ENCODE measurements around the gene MYO3A.

MYO3A gene

GRCh38 chr10:26081459-26081858, 147.4 kb downstream of the MYO3A start:
- Histone ChIP-seq H3K4me1 (ENCODE audit: control insufficient read depth, low read length) (no peaks in the 10 kb centered on the region), H3K4me3 (ENCODE audit: low read length) (no peak overlapping the region), H3K4me2 (ENCODE audit: low read length) (no peak overlapping the region), H3K27ac (ENCODE audit: low read depth, low read length) (no peak overlapping the region), H3K27me3 (ENCODE audit: control insufficient read depth, low read length) (no peaks in the 10 kb centered on the region), H4K20me1 (ENCODE audit: control insufficient read depth, insufficient read depth, low read depth, low read length) (no peaks in the 10 kb centered on the region), H3K79me2 (ENCODE audit: control insufficient read depth, low read length) (no peaks in the 10 kb centered on the region), H3K9me2 (replicated peaks; ENCODE audit: control insufficient read depth, low read length) (no peaks in the 10 kb centered on the region), H3K9me3 (ENCODE audit: control insufficient read depth, insufficient read depth, low read length) (no peaks in the 10 kb centered on the region), H3F3A (ENCODE audit: control insufficient read depth, insufficient read depth) (no peaks in the 10 kb centered on the region), H3K36me3 (ENCODE audit: control insufficient read depth, low read length) (no peaks in the 10 kb centered on the region)
- TF ChIP-seq EZH2phosphoT487 (IDR thresholded peaks at IDR 0.05; ENCODE audit: borderline replicate concordance, low read length) (no peak), CTCF (IDR thresholded peaks at IDR 0.05; ENCODE audit: low read depth, low read length, poor library complexity, severe bottlenecking) (no peak)

GRCh38 chr10:26085549-26085948, 151.5 kb downstream of the MYO3A start:
- Histone ChIP-seq H3K4me3 (ENCODE audit: low read length) (no peak overlapping the region), H4K20me1 (ENCODE audit: control insufficient read depth, insufficient read depth, low read depth, low read length) (no peaks in the 10 kb centered on the region), H3K9me2 (replicated peaks; ENCODE audit: control insufficient read depth, low read length) (no peaks in the 10 kb centered on the region), H3K79me2 (ENCODE audit: control insufficient read depth, low read length) (no peaks in the 10 kb centered on the region), H3K9me3 (ENCODE audit: control insufficient read depth, insufficient read depth, low read length) (no peaks in the 10 kb centered on the region), H3K4me2 (ENCODE audit: low read length) (no peak overlapping the region), H3K27me3 (ENCODE audit: control insufficient read depth, low read length) (no peaks in the 10 kb centered on the region), H3K4me1 (ENCODE audit: control insufficient read depth, low read length) (no peaks in the 10 kb centered on the region), H3K36me3 (ENCODE audit: control insufficient read depth, low read length) (no peaks in the 10 kb centered on the region), H3F3A (ENCODE audit: control insufficient read depth, insufficient read depth) (no peaks in the 10 kb centered on the region), H3K27ac (ENCODE audit: low read depth, low read length) (no peak overlapping the region)
- TF ChIP-seq CTCF (IDR thresholded peaks at IDR 0.05; ENCODE audit: low read depth, low read length, poor library complexity, severe bottlenecking) (no peak), EZH2phosphoT487 (IDR thresholded peaks at IDR 0.05; ENCODE audit: borderline replicate concordance, low read length) (no peak)

GRCh38 chr10:26087666-26088065, 153.6 kb downstream of the MYO3A start:
- no peaks in the 10 kb centered on the region for H3F3A ChIP-seq (ENCODE audit: control insufficient read depth, insufficient read depth)
- H3K36me3 ChIP-seq (ENCODE audit: control insufficient read depth, low read length), result no peaks in the 10 kb centered on the region
- H3K27ac ChIP-seq (ENCODE audit: low read depth, low read length), result no peak overlapping the region
- no peaks in the 10 kb centered on the region for H4K20me1 ChIP-seq (ENCODE audit: control insufficient read depth, insufficient read depth, low read depth, low read length)
- H3K4me1 ChIP-seq (ENCODE audit: control insufficient read depth, low read length), result no peaks in the 10 kb centered on the region
- H3K79me2 ChIP-seq (ENCODE audit: control insufficient read depth, low read length), result no peaks in the 10 kb centered on the region
- TF ChIP-seq CTCF (IDR thresholded peaks at IDR 0.05; ENCODE audit: low read depth, low read length, poor library complexity, severe bottlenecking) (no peak), EZH2phosphoT487 (IDR thresholded peaks at IDR 0.05; ENCODE audit: borderline replicate concordance, low read length) (no peak)
- H3K9me2 ChIP-seq (replicated peaks; ENCODE audit: control insufficient read depth, low read length), result no peaks in the 10 kb centered on the region
- no peaks in the 10 kb centered on the region for H3K27me3 ChIP-seq (ENCODE audit: control insufficient read depth, low read length)
- no peak overlapping the region for H3K4me2 ChIP-seq (ENCODE audit: low read length)
- no peaks in the 10 kb centered on the region for H3K9me3 ChIP-seq (ENCODE audit: control insufficient read depth, insufficient read depth, low read length)
- H3K4me3 ChIP-seq (ENCODE audit: low read length), result no peak overlapping the region

- Histone ChIP-seq H3K79me2 (ENCODE audit: control insufficient read depth, low read length) (no peaks in the 10 kb centered on the region), H3K9me2 (replicated peaks; ENCODE audit: control insufficient read depth, low read length) (no peaks in the 10 kb centered on the region), H3K27ac (ENCODE audit: low read depth, low read length) (no peak overlapping the region), H3K27me3 (ENCODE audit: control insufficient read depth, low read length) (no peaks in the 10 kb centered on the region), H3K9me3 (ENCODE audit: control insufficient read depth, insufficient read depth, low read length) (no peaks in the 10 kb centered on the region), H3F3A (ENCODE audit: control insufficient read depth, insufficient read depth) (no peaks in the 10 kb centered on the region), H3K4me2 (ENCODE audit: low read length) (no peak overlapping the region), H4K20me1 (ENCODE audit: control insufficient read depth, insufficient read depth, low read depth, low read length) (no peaks in the 10 kb centered on the region), H3K4me3 (ENCODE audit: low read length) (no peak overlapping the region), H3K4me1 (ENCODE audit: control insufficient read depth, low read length) (no peaks in the 10 kb centered on the region), H3K36me3 (ENCODE audit: control insufficient read depth, low read length) (no peaks in the 10 kb centered on the region)
- no peak for TF ChIP-seq EZH2phosphoT487 (IDR thresholded peaks at IDR 0.05; ENCODE audit: borderline replicate concordance, low read length)
- no peak for TF ChIP-seq CTCF (IDR thresholded peaks at IDR 0.05; ENCODE audit: low read depth, low read length, poor library complexity, severe bottlenecking)
Measured at GRCh38 chr10:26090026-26090425, 156.0 kb downstream of the MYO3A start.
